Measurements from ENCODE around the gene TSPAN18.

The TSPAN18 gene

GRCh38 chr11:44741976-44742375 is 15.2 kb downstream of the TSPAN18 start:
- DNase-seq: no peak

GRCh38 chr11:44742508-44743246 is 15.9 kb downstream of the TSPAN18 start:
- no peak for DNase-seq

- no peak for DNase-seq
Measured at GRCh38 chr11:44743326-44743725, 16.6 kb downstream of the TSPAN18 start.

GRCh38 chr11:44743959-44744557 is 17.3 kb downstream of the TSPAN18 start:
- no peak for DNase-seq

- DNase-seq: no peak
Measured at GRCh38 chr11:44746894-44747293, 20.1 kb downstream of the TSPAN18 start.

- no peak for DNase-seq
Measured at GRCh38 chr11:44747316-44747715, 20.6 kb downstream of the TSPAN18 start.

GRCh38 chr11:44747836-44748235 is 21.1 kb downstream of the TSPAN18 start:
- no peak for DNase-seq

GRCh38 chr11:44748606-44749005 is 21.8 kb downstream of the TSPAN18 start:
- DNase-seq: no peak

GRCh38 chr11:44749189-44749588 is 22.4 kb downstream of the TSPAN18 start:
- peak; percentile 6 for DNase-seq

GRCh38 chr11:44750551-44751465 is 24.0 kb downstream of the TSPAN18 start:
- no peak for DNase-seq

- no peak for DNase-seq
Measured at GRCh38 chr11:44752300-44752699, 25.5 kb downstream of the TSPAN18 start.

GRCh38 chr11:44752713-44753112 is 26.0 kb downstream of the TSPAN18 start:
- DNase-seq: no peak

GRCh38 chr11:44753961-44754645 is 27.3 kb downstream of the TSPAN18 start:
- no peak for DNase-seq

GRCh38 chr11:44754876-44755555 is 28.3 kb downstream of the TSPAN18 start:
- no peak for DNase-seq

- no peak for DNase-seq
Measured at GRCh38 chr11:44755556-44756523, 29.1 kb downstream of the TSPAN18 start.

GRCh38 chr11:44758983-44759382 is 32.2 kb downstream of the TSPAN18 start:
- DNase-seq: no peak

GRCh38 chr11:44759743-44760476 is 33.1 kb downstream of the TSPAN18 start:
- DNase-seq: no peak

GRCh38 chr11:44760477-44760872 is 33.7 kb downstream of the TSPAN18 start:
- DNase-seq: no peak

GRCh38 chr11:44760917-44761550 is 34.3 kb downstream of the TSPAN18 start:
- peak; percentile 37 for DNase-seq

- DNase-seq: no peak
Measured at GRCh38 chr11:44761551-44761961, 34.8 kb downstream of the TSPAN18 start.
